Measurements from ENCODE around the gene CACNA1B.

CACNA1B gene

DNA sequence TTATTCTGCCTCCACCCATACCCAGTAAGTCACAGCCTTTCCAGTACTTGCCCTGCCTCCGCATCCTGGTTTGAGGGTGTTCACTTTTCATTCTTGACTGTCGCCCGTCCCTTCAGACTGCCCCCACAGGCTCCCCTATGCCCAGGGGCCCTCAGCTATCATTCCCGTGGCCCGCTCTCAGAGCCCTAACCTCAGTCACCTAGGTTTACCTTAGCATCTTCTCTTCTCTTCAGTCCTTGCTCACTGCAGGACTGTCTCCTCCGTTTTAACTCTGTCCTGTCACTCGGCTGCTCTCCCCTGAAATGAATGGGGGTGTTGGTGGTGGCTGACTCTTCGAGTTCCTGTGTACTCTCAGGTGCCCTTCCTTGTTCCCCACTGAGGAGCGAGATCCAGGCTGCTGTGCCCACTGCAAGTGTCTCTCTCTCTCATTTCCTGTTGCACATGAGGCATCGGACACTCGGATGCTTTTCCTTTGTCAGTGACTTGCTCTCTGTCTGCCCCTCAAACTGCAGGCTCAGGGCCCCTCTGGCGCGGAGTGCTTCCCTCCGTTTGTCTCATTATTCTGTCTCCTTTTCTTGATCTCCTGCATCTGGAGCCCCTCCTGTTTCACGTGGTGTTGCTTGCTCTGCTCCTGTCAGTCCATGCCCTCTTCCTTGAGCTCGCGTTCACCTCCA lies 89.8 kb downstream of the CACNA1B start:
- no peak for DNase-seq (ENCODE audit: low read depth)

DNA sequence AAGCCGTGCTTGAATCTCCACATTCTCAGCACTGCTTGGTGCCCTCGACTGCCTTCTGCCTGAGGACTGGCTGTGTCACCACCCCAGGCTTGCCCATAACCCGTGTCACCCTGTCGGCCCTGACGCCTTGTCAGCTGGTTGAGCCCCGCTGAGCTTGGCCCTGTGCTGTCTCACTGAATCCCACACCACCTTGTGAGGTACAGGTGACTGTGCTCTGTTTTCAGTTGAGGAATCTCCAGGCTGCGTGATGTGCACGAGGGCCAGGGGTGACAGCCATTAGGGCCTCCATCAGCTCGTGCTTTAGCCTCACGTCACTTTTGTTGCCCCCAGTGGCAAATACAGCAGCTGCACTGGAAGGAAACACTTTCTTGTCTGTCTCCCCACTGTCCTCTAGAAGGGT lies 90.7 kb downstream of the CACNA1B start:
- no peak for DNase-seq (ENCODE audit: low read depth)

DNA sequence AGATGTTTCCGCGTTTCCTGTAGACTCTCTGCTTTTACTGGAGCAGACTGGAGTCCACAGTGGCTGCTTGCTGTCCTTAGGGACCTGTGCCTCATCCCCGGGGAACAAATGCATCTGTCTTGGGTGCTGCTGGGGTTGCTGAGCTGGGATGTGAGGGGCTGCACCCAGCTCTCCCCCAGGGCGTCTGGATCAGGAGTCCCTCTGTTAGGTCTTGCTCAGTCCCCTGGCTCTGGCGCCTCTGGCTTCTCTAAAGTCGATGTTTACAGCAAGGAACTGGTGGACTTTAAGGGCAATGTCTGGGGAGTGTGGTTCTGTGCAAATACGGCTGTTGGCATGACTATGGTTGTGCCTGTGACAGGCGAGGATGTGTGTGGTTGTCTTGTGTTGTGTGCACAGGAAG lies 91.4 kb downstream of the CACNA1B start:
- DNase-seq (ENCODE audit: low read depth) = no peak

DNA sequence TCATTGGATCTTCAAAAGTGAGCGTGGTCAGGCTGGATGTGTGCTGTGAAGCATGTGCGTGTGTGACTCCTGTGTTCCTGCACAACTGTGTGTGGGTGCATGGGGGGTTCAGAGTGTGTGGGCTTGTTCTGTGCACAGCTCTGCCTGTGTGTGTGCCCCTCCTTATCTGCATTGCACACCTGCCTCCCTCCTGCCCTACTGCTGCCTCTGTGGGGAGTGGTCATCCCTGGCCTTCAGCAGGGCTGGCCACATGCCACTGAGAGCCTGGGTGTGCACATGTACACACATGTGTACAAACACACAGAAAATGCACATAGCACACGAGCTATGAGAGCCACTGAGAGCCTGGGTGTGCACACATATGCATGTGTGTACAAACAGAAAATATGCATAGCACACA lies 92.1 kb downstream of the CACNA1B start:
- no peak for DNase-seq (ENCODE audit: low read depth)

DNA sequence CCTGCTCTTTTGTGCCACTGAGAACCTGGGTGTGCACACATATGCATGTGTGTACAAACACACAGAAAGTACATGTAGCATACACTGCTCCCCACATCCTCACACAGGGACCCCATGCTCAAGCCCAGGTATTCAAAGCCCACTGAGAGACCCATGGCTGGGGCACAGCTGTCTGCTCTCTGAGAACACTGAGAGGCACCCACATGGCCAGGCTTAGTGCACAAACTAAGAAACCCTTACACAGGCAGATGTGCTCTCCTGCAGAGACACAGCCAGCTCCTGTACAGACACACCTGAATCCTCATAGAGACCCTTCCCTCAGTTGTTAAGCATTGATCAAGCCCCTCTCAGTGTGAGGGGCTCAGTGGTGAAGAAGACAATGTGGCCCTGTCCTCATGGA lies 92.5 kb downstream of the CACNA1B start:
- no peak for DNase-seq (ENCODE audit: low read depth)

DNA sequence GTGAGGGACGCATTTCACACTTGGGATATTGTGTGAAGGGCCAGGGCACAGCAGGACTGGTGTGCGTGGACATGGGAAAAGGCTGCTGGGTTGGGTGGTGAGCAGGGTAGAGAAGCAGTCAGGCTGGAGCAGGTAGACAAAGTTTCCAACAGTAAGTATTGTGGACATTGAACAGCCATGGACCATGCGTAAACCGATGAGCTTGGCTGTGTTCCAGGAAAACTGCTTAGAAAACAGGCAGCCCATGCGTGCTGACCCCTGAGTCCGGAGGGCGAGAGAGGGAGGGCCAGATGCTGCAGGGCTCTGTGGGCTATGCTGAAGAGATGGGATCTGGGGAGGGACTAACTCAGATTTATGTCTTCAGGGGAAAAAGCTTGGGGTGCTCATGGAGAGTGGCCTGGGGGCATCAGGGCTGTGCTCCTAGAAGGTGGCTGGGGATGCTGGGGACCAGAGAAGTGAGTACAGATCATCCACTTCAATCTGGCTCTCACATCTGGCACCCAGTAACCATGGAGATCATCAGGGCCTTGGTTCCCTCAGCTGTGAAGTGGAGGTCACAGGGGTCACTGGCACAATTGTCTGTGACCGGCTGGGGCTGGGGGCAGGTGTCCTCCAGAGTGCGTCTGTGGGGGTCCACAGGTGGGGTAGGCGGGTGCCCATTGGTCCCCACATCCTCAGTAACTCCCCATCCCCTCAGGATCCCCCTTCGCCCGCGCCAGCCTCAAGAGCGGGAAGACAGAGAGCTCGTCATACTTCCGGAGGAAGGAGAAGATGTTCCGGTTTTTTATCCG lies 93.3 kb downstream of the CACNA1B start:
- DNase-seq (ENCODE audit: low read depth) = no peak

DNA sequence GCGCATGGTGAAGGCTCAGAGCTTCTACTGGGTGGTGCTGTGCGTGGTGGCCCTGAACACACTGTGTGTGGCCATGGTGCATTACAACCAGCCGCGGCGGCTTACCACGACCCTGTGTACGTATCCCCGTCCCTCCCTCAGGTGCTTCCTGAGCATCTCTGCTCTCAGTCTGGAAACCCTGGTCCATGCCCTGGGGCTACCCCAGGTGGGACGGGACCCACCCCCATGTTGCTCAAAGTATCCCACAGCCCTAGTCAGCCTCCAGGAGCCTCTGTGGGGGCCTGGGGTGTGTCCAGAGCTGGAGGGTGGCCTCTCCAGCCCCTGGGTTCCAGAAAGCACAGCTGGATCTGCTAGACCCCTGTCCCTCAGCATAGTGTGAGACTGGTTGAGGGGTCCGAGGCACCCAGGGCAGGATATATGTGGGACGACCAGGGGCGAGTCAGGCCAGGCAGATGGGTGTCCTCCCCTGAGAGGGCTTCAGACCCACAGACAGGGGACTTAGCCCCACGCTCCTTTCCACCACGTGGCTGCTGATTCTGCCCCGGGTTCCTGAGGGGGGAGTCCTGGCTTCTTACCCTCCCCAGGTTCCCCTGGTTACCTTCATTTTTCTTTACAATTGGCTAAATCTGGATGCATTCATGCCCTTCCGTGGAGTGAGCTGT lies 94.0 kb downstream of the CACNA1B start:
- no peak for DNase-seq (ENCODE audit: low read depth)

DNA sequence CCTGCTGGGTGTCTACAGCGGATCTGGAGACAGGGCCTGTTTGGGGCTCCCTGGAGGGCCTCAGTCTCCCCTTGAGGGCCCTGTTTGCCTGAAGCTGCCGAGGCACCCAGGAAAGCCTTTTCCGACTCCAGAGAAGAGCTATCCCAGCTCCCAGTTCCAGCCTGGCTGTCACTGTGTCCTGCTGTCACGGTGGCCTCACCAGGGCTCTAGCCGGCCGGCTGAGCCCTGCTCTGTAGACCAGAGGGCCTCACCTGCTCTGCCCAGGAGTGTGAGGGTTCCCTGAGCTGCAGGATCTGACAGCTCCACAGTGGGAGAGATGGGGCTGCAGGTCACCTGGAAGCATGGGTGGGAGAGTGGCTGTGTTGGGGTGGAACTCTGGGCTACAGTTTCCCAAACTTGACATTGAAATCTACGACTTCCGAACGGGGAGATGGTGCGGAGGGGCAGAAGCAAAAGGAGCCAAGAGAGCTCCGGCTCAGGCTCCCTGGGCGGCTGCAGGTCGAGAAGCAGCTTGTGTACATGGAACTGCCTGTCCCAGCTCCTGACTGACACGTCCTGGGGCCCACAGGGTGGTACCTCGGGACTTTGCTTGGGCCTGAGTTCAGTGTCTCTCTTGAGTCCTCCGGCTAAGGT lies 94.9 kb downstream of the CACNA1B start:
- DNase-seq (ENCODE audit: low read depth) = no peak

DNA sequence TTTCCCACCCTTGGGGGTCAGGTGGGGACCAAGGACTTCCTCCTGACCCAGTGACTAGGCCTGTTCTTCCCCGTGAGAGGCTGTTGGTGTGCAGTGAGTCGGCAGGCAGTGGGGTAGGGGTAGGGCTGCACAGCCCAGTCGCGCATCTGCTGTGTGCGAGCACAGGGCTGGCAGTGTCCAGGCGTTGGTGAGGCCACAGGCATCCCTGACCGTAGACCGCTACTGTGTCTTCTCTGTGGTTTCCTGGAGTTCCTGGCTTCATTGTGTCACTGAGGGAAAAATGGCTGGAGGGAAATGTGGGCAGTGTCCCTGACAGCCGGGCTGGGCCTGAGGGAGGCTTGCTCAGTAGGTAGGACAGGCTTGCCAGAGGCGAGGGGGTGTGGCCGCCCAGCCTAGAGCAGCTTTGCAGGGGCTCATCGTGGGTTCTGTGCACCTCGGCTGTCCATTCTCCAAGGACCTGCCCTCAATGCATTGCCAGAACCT lies 95.4 kb downstream of the CACNA1B start:
- no peak for DNase-seq (ENCODE audit: low read depth)

DNA sequence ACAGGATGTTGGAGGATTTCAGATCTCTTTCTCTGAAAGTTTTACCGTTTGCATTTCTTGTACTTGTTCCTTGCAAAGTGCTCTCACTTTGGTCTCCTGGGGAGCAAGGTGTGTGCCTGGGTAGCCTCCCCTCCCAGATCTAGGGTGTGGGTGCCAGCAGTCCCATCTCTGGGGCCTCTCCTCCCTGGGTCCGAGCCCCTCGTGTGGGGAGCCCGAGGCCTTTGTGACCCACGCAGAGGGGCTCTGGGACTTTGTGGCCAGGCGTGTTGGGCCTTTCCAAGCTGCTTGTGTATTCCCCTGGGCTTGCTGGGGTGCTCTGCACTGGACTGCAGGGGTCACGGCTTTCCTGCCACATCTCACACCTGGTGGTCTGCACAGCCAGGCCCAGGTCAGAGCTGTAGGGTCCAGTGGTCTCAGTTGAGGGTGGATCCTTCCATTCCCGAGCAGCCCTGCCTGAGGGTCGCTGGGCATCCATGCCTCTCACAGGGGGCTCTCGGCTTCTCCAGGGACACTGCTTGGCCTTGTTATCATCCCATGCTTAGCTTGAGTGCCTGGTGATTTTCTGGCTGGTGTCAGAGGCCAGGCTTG lies 96.3 kb downstream of the CACNA1B start:
- no peak for DNase-seq (ENCODE audit: low read depth)

DNA sequence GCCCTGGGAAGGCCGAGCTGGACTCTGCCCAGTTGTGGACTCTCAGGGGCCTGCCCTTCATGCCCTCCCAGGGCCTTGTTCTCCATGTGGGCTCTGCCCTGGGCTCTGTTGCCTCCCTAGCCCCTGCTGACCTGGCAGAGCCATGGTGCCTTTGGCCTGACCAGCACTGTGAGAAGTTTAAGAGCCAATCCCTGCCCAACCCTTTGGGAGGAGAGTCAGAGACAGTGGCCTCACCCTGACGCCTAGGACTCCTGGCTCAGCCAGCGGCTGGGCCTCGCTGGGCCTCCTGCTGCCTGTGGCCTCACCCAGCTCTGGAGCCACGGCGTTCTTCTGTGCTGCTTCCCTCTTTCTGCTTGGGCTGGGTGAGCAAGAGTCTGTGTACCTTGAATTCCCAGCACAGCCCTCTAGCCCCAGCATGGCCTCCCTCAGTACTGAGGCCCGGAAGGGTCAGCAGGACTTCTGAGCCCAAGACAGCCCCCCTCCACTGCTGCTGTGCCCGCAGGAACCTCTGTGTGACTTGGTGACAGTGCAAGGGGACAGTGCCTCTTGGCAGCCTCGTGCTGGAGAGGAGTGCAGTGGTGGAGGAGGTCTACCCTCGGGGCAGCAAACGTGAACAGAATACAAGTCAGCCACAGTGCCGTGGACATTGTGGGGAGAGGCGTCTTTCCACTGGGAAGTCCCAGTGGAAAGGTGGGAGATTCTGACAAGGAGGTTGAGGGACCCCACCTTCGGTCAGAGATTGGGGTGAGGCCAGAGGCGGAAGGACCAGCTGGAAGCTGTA lies 97.4 kb downstream of the CACNA1B start:
- DNase-seq (ENCODE audit: low read depth) = no peak

DNA sequence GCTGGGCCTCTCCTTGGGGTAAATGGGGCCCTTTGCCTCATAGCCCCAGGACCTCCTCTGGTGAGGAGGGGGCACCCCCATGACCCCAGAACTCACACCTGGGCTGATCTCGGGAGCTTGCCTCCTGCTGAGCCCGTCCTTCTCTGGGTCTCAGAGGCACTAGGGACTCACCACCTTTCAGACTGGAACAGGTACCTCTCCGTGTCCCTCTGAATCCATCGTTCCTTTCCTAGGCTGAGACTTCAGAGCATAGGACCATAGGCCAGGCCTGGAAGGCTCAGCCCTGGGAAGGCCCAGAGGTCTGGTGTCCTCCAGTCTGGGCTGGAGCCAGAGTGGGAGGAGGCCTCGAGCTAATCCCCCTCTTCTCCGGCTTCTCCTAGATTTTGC lies 97.9 kb downstream of the CACNA1B start:
- no peak for DNase-seq (ENCODE audit: low read depth)

DNA sequence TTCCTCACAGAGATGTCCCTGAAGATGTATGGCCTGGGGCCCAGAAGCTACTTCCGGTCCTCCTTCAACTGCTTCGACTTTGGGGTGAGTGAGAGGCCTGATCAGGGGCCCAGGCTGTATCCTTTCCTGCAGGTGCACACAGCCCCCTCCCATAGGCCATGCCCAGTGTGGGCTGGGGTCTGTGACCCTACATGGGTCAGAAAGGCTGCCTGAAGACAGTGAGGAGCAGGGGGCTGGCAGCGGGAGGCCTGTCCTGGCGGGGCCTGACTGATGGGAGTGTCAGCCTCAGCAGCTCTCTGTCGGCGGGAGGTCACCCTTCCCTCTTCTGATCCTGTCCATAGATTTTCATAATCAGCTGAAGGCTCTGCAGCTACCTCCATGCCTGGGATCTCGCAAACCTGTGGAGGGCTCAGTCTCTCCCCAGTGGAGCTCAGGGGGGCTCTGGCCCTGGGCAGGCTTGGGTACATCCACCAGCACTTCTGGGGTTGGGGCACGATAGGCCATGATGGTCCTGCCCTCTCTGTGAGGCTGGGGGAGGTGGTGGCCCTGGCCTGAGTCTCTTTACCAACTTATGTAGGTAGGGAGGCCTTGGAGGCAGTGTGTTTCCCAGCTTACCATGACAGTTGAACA lies 98.5 kb downstream of the CACNA1B start:
- no peak for DNase-seq (ENCODE audit: low read depth)

DNA sequence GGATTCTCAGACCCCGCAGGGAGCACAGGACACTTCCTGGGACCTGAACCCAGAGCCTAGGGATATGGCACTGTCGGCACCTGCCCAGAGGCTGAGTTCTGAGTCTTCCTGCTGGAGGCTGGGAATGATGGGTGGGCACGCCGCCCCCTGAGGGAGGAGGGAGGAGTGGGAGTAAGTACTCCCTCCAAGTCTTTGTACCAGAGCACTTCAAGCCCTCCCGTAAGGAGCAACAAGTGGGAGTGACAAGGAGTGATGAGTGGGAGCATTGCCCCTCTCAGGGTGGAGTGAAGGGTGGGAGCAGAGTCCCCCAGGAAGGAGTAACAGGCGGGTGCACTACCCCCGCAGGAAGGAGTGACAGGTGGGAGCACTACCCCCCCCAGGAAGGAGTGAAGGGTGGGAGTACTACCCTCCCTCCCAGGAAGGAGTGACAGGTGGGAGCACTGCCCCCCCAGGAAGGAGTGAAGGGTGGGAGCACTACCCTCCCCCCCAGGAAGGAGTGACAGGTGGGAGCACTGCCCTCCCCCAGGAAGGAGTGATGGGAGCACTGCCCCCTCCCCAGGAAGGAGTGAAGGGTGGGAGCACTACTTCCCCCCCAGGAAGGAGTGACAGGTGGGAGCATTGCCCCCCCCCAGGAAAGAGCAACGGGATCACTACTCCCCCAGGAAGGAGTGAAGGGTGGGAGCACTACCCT lies 100.1 kb downstream of the CACNA1B start:
- DNase-seq (ENCODE audit: low read depth) = no peak

DNA sequence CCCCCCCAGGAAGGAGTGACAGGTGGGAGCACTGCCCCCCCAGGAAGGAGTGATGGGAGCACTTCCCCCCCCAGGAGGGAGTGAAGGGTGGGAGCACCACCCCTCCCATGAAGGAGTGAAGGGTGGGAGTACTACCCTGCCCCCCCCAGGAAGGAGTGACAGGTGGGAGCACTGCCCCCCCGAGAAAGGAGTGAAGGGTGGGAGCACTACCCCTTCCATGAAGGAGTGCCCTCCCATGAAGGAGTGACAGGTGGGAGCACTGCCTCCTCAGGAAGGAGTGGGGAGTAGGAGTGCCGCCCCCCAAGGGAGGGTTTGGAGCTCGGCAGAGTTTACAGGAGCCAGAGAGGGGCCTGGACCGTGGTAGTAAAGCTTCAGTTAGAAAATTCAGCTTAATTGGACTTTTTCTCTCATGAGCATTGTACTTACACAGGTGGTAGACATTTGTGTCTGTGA lies 100.7 kb downstream of the CACNA1B start:
- no peak for DNase-seq (ENCODE audit: low read depth)

DNA sequence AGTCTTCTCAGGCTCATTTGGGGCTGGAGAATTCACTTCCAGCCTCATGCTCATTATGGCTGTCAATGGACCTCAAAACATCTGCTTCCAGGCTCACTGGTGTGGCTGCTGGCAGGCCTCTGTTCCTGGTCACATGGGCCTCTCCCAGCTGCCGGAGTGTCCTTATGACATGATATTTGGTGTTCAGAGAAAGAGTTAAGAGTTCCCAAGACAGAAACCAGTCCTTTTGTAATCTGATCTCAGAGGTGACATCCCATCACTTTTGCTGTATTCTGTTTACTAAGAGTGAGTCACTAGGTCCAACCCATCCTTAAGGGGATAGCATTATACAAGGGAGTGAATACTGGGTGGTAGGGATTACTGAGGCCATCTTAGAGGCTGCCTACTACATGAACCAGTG lies 104.6 kb downstream of the CACNA1B start:
- DNase-seq (ENCODE audit: low read depth) = no peak

DNA sequence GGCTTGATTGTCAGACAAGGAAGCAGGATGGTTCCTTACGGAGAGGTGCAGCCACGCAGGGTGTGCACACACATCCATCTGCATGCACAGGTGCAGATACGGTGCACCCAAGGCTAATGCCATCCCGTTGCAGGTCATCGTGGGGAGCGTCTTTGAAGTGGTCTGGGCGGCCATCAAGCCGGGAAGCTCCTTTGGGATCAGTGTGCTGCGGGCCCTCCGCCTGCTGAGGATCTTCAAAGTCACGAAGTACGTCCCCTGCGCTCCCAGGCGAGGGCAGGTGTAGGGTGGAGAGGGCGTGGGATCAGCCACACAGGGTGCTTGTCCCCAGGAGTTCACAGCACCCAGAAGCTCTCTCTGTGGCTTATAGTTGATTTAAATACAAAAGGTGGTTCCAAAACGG lies 106.4 kb downstream of the CACNA1B start:
- no peak for DNase-seq (ENCODE audit: low read depth)

DNA sequence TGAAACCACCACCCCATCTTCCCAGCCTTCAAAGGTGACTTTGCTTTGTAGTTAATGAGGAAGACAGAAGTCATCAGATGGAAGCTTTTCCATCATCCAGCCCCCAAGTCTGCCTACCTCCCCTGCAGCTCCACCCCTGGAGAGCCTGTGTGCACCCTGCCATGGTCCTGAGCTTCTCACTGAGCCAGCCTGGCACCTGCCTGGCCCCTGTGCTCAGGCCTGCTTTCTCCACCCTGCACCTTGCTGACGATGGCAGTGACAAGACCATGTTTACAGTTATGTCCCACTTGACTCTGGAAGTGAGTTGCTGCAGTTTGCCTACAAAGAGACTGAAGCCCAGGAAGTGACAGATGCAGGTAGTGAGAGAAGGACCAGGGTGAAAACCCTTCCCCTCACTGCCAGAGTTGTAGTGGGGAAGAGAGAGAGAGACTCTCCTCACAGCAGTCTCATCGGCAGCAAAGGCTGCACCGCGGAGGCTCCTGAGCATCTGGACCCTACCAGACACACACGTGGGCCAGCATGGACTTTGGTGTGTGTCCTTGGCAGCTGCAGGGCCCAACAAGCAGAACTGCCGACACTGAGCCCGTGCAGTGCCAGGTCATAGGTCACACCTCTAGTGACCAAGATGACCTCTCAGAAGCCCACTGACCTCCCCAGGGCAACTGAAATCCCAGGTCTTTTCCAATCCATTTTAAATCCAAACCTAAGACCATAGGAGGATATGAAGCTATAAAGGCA lies 107.1 kb downstream of the CACNA1B start:
- DNase-seq (ENCODE audit: low read depth) = no peak

DNA sequence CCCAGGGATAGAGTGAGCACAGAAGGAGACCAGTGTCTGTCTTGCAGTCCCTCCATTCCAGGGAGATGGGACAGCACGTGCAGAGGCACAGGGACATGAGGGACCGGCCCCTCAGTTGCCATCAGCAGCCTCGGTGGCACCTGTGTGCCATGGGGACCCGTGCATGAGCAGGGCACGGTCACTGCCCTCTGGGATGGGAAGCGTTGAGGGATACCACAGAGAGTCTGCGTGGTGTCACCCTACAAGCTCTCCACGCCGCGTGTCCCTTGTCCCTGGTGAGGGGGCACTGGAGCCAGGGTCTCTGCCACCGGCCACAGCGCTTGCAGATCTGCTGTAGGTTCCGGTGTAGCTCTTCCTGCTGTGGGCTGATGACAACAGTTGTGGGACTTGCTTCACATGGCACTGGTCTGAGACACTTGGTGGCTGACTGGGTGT lies 108.1 kb downstream of the CACNA1B start:
- DNase-seq (ENCODE audit: low read depth) = no peak

Data from activated T-cell treated with anti-CD3 and anti-CD28 coated beads for 48 hours (primary cell).